Heart left ventricle (tissue), 13 donors: Measurements from ENCODE around the gene ZNF212.

Experiments used
- CTCF ChIP-seq, 12 donors: fragments of 200-600 bp; sonication (generic) in 4 of 12; IDR thresholded peaks; one replicate each; pipeline versions ENCODE4 v1.5.0 to v1.8.0; 2018 to 2022; ENCODE audit warnings: antibody characterized with exemption in 12 of 12, mild to moderate bottlenecking in 5 of 12
- POLR2A ChIP-seq, 2 donors: fragments of 450-650 bp; IDR thresholded peaks; one replicate each; pipeline ENCODE4 v1.6.1; 2017; ENCODE audit warnings: antibody characterized with exemption in 2 of 2, mild to moderate bottlenecking in 2 of 2, moderate library complexity in 2 of 2
- donor health status: ischemic (EF 13 %, LVEDD 7.1; RV severe dilation, severe dysfunction).
- donor health status: DM: no; HTN: yes; CAD: no.
- donor health status: DM: no; HTN: no; CAD: no.
- donor health status: ischemic (EF 25% LVEDD 6.9; RV normal size, moderate dysfunction).
- donor health status: ischemic (EF 25% LVEDD 5.7; RV mildly dilated, moderate dysfunction).
- donor health status: ischemic (EF 35%, LVEDD 5.7; RV mildly dilated, moderate dysfunction).
- donor health status: nonischemic (EF 11% LVEDD 7.7; RV severe dilation, severe dysfunction).
- donor health status: DM: yes; HTN: yes; CAD: no.
- donor health status: PGD.
- donor health status: ischemic (EF 29% LVEDD 5.4; RV normal size, mild dysfunction).
- donor health status: nonischemic (EF 23%, LVEDD 6.1; RV moderate dilation, normal function).

- TF ChIP-seq CTCF (IDR thresholded peaks at IDR 0.05): no peak
- no peak for TF ChIP-seq POLR2A (IDR thresholded peaks at IDR 0.05)
Measured at GRCh38 chr7:149302865-149303264, 63.4 kb downstream of the ZNF212 start.
